Hematopoietic multipotent progenitor cell treated with erythropoietin and hydrocortisone succinate and interleukin-3 and kit ligand, for 6 days (in vitro differentiated cells): ENCODE data around the gene MAPT.
"Not testable (repeated sequence)": the region's sequence is repeated elsewhere in the genome, so short reads cannot be mapped to it uniquely, and the experiment has no call there.

ENCODE experiments used
- DNase-seq: peaks from one replicate; pipeline ENCODE4 v3.0.0-alpha.2; 2015

The MAPT gene

DNA sequence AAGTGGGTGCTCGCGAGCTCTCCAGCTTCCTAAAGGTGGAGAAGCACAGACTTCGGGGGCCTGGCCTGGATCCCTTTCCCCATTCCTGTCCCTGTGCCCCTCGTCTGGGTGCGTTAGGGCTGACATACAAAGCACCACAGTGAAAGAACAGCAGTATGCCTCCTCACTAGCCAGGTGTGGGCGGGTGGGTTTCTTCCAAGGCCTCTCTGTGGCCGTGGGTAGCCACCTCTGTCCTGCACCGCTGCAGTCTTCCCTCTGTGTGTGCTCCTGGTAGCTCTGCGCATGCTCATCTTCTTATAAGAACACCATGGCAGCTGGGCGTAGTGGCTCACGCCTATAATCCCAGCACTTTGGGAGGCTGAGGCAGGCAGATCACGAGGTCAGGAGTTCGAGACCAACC is 102.8 kb downstream of the MAPT start:
- DNase-seq, result no peak

DNA sequence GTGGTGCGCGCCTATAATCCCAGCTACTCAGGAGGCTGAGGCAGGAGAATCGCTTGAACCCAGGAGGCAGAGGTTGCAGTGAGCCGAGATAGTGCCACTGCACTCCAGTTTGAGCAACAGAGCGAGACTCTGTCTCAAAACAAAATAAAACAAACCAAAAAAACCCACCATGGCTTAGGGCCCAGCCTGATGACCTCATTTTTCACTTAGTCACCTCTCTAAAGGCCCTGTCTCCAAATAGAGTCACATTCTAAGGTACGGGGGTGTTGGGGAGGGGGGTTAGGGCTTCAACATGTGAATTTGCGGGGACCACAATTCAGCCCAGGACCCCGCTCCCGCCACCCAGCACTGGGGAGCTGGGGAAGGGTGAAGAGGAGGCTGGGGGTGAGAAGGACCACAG is 103.3 kb downstream of the MAPT start:
- no peak for DNase-seq

DNA sequence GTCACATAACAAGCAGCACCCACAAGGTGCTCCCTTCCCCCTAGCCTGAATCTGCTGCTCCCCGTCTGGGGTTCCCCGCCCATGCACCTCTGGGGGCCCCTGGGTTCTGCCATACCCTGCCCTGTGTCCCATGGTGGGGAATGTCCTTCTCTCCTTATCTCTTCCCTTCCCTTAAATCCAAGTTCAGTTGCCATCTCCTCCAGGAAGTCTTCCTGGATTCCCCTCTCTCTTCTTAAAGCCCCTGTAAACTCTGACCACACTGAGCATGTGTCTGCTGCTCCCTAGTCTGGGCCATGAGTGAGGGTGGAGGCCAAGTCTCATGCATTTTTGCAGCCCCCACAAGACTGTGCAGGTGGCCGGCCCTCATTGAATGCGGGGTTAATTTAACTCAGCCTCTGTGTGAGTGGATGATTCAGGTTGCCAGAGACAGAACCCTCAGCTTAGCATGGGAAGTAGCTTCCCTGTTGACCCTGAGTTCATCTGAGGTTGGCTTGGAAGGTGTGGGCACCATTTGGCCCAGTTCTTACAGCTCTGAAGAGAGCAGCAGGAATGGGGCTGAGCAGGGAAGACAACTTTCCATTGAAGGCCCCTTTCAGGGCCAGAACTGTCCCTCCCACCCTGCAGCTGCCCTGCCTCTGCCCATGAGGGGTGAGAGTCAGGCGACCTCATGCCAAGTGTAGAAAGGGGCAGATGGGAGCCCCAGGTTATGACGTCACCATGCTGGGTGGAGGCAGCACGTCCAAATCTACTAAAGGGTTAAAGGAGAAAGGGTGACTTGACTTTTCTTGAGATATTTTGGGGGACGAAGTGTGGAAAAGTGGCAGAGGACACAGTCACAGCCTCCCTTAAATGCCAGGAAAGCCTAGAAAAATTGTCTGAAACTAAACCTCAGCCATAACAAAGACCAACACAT is 104.9 kb downstream of the MAPT start, which contains the start of gene STH:
Gene STH (plus strand): TSS at position 264 of the 913 bp plus-strand sequence. CDS start 30 bp downstream, at position 294.
- no peak for DNase-seq

DNA sequence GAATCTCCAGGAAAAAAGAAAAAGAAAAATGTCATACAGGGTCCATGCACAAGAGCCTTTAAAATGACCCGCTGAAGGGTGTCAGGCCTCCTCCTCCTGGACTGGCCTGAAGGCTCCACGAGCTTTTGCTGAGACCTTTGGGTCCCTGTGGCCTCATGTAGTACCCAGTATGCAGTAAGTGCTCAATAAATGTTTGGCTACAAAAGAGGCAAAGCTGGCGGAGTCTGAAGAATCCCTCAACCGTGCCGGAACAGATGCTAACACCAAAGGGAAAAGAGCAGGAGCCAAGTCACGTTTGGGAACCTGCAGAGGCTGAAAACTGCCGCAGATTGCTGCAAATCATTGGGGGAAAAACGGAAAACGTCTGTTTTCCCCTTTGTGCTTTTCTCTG is 105.5 kb downstream of the MAPT start:
- no peak for DNase-seq

DNA sequence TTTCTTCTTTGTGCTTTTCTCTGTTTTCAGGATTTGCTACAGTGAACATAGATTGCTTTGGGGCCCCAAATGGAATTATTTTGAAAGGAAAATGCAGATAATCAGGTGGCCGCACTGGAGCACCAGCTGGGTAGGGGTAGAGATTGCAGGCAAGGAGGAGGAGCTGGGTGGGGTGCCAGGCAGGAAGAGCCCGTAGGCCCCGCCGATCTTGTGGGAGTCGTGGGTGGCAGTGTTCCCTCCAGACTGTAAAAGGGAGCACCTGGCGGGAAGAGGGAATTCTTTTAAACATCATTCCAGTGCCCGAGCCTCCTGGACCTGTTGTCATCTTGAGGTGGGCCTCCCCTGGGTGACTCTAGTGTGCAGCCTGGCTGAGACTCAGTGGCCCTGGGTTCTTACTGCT is 105.9 kb downstream of the MAPT start:
- no peak for DNase-seq

DNA sequence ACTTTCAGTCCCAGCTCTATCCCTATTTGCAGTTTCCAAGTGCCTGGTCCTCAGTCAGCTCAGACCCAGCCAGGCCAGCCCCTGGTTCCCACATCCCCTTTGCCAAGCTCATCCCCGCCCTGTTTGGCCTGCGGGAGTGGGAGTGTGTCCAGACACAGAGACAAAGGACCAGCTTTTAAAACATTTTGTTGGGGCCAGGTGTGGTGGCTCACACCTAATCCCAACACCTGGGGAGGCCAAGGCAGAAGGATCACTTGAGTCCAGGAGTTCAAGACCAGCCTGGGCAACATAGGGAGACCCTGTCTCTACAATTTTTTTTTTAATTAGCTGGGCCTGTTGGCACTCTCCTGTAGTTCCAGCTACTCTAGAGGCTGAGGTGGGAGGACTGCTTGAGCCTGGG is 106.4 kb downstream of the MAPT start:
- DNase-seq, result no peak

DNA sequence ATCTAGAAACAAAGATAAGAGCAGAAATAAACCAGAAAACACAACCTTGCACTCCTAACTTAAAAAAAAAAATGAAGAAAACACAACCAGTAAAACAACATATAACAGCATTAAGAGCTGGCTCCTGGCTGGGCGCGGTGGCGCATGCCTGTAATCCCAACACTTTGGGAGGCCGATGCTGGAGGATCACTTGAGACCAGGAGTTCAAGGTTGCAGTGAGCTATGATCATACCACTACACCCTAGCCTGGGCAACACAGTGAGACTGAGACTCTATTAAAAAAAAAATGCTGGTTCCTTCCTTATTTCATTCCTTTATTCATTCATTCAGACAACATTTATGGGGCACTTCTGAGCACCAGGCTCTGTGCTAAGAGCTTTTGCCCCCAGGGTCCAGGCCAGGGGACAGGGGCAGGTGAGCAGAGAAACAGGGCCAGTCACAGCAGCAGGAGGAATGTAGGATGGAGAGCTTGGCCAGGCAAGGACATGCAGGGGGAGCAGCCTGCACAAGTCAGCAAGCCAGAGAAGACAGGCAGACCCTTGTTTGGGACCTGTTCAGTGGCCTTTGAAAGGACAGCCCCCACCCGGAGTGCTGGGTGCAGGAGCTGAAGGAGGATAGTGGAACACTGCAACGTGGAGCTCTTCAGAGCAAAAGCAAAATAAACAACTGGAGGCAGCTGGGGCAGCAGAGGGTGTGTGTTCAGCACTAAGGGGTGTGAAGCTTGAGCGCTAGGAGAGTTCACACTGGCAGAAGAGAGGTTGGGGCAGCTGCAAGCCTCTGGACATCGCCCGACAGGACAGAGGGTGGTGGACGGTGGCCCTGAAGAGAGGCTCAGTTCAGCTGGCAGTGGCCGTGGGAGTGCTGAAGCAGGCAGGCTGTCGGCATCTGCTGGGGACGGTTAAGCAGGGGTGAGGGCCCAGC is 107.3 kb downstream of the MAPT start:
- DNase-seq, result no peak

DNA sequence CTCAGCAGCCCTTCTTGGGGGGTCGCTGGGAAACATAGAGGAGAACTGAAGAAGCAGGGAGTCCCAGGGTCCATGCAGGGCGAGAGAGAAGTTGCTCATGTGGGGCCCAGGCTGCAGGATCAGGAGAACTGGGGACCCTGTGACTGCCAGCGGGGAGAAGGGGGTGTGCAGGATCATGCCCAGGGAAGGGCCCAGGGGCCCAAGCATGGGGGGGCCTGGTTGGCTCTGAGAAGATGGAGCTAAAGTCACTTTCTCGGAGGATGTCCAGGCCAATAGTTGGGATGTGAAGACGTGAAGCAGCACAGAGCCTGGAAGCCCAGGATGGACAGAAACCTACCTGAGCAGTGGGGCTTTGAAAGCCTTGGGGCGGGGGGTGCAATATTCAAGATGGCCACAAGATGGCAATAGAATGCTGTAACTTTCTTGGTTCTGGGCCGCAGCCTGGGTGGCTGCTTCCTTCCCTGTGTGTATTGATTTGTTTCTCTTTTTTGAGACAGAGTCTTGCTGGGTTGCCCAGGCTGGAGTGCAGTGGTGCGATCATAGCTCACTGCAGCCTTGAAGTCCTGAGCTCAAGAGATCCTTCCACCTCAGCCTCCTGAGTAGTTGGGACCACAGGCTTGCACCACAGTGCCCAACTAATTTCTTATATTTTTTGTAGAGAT is 108.1 kb downstream of the MAPT start:
- DNase-seq, result peak; percentile 79

DNA sequence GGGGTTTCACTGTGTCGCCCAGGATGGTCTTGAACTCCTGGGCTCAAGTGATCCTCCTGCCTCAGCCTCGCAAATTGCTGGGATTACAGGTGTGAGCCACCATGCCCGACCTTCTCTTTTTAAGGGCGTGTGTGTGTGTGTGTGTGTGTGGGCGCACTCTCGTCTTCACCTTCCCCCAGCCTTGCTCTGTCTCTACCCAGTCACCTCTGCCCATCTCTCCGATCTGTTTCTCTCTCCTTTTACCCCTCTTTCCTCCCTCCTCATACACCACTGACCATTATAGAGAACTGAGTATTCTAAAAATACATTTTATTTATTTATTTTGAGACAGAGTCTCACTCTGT is 108.6 kb downstream of the MAPT start:
- no peak for DNase-seq

DNA sequence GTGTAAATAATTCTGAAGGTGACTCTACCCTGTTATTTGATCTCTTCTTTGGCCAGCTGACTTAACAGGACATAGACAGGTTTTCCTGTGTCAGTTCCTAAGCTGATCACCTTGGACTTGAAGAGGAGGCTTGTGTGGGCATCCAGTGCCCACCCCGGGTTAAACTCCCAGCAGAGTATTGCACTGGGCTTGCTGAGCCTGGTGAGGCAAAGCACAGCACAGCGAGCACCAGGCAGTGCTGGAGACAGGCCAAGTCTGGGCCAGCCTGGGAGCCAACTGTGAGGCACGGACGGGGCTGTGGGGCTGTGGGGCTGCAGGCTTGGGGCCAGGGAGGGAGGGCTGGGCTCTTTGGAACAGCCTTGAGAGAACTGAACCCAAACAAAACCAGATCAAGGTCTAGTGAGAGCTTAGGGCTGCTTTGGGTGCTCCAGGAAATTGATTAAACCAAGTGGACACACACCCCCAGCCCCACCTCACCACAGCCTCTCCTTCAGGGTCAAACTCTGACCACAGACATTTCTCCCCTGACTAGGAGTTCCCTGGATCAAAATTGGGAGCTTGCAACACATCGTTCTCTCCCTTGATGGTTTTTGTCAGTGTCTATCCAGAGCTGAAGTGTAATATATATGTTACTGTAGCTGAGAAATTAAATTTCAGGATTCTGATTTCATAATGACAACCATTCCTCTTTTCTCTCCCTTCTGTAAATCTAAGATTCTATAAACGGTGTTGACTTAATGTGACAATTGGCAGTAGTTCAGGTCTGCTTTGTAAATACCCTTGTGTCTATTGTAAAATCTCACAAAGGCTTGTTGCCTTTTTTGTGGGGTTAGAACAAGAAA is 109.8 kb downstream of the MAPT start:
- DNase-seq, result no peak

DNA sequence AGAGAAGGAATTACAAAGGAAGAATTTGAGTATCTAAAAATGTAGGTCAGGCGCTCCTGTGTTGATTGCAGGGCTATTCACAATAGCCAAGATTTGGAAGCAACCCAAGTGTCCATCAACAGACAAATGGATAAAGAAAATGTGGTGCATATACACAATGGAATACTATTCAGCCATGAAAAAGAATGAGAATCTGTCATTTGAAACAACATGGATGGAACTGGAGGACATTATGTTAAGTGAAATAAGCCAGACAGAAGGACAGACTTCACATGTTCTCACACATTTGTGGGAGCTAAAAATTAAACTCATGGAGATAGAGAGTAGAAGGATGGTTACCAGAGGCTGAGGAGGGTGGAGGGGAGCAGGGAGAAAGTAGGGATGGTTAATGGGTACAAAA is 111.7 kb downstream of the MAPT start:
- not testable (repeated sequence) for DNase-seq

DNA sequence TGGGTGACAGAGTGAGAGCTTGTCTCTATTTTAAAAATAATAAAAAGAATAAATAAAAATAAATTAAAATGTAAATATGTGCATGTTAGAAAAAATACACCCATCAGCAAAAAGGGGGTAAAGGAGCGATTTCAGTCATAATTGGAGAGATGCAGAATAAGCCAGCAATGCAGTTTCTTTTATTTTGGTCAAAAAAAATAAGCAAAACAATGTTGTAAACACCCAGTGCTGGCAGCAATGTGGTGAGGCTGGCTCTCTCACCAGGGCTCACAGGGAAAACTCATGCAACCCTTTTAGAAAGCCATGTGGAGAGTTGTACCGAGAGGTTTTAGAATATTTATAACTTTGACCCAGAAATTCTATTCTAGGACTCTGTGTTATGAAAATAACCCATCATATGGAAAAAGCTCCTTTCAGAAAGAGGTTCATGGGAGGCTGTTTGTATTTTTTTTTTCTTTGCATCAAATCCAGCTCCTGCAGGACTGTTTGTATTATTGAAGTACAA is 113.2 kb downstream of the MAPT start:
- DNase-seq, result no peak

DNA sequence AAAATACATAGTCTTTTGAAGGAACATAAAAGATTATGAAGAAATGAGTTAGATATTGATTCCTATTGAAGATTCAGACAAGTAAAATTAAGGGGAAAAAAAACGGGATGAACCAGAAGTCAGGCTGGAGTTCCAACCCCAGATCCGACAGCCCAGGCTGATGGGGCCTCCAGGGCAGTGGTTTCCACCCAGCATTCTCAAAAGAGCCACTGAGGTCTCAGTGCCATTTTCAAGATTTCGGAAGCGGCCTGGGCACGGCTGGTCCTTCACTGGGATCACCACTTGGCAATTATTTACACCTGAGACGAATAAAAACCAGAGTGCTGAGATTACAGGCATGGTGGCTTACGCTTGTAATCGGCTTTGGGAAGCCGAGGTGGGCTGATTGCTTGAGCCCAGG is 114.2 kb downstream of the MAPT start:
- DNase-seq, result no peak

DNA sequence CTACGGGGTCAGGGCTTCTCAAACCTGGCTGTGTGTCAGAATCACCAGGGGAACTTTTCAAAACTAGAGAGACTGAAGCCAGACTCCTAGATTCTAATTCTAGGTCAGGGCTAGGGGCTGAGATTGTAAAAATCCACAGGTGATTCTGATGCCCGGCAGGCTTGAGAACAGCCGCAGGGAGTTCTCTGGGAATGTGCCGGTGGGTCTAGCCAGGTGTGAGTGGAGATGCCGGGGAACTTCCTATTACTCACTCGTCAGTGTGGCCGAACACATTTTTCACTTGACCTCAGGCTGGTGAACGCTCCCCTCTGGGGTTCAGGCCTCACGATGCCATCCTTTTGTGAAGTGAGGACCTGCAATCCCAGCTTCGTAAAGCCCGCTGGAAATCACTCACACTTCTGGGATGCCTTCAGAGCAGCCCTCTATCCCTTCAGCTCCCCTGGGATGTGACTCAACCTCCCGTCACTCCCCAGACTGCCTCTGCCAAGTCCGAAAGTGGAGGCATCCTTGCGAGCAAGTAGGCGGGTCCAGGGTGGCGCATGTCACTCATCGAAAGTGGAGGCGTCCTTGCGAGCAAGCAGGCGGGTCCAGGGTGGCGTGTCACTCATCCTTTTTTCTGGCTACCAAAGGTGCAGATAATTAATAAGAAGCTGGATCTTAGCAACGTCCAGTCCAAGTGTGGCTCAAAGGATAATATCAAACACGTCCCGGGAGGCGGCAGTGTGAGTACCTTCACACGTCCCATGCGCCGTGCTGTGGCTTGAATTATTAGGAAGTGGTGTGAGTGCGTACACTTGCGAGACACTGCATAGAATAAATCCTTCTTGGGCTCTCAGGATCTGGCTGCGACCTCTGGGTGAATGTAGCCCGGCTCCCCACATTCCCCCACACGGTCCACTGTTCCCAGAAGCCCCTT is 115.6 kb downstream of the MAPT start:
- no peak for DNase-seq

DNA sequence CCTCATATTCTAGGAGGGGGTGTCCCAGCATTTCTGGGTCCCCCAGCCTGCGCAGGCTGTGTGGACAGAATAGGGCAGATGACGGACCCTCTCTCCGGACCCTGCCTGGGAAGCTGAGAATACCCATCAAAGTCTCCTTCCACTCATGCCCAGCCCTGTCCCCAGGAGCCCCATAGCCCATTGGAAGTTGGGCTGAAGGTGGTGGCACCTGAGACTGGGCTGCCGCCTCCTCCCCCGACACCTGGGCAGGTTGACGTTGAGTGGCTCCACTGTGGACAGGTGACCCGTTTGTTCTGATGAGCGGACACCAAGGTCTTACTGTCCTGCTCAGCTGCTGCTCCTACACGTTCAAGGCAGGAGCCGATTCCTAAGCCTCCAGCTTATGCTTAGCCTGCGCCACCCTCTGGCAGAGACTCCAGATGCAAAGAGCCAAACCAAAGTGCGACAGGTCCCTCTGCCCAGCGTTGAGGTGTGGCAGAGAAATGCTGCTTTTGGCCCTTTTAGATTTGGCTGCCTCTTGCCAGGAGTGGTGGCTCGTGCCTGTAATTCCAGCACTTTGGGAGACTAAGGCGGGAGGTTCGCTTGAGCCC is 116.3 kb downstream of the MAPT start:
- no peak for DNase-seq

DNA sequence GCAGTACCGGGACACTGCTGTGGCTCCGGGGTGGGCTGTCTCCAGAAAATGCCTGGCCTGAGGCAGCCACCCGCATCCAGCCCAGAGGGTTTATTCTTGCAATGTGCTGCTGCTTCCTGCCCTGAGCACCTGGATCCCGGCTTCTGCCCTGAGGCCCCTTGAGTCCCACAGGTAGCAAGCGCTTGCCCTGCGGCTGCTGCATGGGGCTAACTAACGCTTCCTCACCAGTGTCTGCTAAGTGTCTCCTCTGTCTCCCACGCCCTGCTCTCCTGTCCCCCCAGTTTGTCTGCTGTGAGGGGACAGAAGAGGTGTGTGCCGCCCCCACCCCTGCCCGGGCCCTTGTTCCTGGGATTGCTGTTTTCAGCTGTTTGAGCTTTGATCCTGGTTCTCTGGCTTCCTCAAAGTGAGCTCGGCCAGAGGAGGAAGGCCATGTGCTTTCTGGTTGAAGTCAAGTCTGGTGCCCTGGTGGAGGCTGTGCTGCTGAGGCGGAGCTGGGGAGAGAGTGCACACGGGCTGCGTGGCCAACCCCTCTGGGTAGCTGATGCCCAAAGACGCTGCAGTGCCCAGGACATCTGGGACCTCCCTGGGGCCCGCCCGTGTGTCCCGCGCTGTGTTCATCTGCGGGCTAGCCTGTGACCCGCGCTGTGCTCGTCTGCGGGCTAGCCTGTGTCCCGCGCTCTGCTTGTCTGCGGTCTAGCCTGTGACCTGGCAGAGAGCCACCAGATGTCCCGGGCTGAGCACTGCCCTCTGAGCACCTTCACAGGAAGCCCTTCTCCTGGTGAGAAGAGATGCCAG is 117.6 kb downstream of the MAPT start:
- DNase-seq, result no peak

DNA sequence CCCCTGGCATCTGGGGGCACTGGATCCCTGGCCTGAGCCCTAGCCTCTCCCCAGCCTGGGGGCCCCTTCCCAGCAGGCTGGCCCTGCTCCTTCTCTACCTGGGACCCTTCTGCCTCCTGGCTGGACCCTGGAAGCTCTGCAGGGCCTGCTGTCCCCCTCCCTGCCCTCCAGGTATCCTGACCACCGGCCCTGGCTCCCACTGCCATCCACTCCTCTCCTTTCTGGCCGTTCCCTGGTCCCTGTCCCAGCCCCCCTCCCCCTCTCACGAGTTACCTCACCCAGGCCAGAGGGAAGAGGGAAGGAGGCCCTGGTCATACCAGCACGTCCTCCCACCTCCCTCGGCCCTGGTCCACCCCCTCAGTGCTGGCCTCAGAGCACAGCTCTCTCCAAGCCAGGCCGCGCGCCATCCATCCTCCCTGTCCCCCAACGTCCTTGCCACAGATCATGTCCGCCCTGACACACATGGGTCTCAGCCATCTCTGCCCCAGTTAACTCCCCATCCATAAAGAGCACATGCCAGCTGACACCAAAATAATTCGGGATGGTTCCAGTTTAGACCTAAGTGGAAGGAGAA is 118.2 kb downstream of the MAPT start:
- no peak for DNase-seq

DNA sequence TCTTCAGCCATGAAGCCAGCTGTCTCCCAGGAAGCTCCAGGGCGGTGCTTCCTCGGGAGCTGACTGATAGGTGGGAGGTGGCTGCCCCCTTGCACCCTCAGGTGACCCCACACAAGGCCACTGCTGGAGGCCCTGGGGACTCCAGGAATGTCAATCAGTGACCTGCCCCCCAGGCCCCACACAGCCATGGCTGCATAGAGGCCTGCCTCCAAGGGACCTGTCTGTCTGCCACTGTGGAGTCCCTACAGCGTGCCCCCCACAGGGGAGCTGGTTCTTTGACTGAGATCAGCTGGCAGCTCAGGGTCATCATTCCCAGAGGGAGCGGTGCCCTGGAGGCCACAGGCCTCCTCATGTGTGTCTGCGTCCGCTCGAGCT is 118.8 kb downstream of the MAPT start:
- DNase-seq, result no peak

DNA sequence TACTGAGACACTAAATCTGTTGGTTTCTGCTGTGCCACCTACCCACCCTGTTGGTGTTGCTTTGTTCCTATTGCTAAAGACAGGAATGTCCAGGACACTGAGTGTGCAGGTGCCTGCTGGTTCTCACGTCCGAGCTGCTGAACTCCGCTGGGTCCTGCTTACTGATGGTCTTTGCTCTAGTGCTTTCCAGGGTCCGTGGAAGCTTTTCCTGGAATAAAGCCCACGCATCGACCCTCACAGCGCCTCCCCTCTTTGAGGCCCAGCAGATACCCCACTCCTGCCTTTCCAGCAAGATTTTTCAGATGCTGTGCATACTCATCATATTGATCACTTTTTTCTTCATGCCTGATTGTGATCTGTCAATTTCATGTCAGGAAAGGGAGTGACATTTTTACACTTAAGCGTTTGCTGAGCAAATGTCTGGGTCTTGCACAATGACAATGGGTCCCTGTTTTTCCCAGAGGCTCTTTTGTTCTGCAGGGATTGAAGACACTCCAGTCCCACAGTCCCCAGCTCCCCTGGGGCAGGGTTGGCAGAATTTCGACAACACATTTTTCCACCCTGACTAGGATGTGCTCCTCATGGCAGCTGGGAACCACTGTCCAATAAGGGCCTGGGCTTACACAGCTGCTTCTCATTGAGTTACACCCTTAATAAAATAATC is 119.3 kb downstream of the MAPT start:
- no peak for DNase-seq
